ENCODE measurements around the gene CACTIN. TPM values are rescaled to one million over a fixed set of nuclear protein-coding genes. Genes with fewer than 3 reads are reported as not detected.

CACTIN gene
- total RNA-seq, 3 donors from 2014 or later (not counting 1 experiment from before 2014, with no cell fraction given): 33.6 to 42.2 (median 40.8) TPM

- ATAC-seq: no peak
- H3K36me3 Mint-ChIP-seq: no peaks in the 10 kb centered on the region
- no peaks in the 10 kb centered on the region for H3K9me3 Mint-ChIP-seq
- peaks cover 0 to 6% of the 10 kb centered on the region in 2 donors for H3K4me1 Mint-ChIP-seq
- no peaks in the 10 kb centered on the region for H3K9me3 ChIP-seq (ENCODE audit: control insufficient read depth, insufficient read depth, low read length)
- H3K4me1 ChIP-seq (ENCODE audit: control insufficient read depth, insufficient read depth, low read length): no peaks in the 10 kb centered on the region
- intact Hi-C loops (cut with micrococcal nuclease): no loop called here
- H3K27ac ChIP-seq (ENCODE audit: low read length): no peak overlapping the region
- DNase-seq: no peak
- H3K27ac Mint-ChIP-seq: no peak overlapping the region
- TF ChIP-seq CTCF (IDR thresholded peaks at IDR 0.05): no peak
- H3K27me3 Mint-ChIP-seq (ENCODE audit: low read depth in 2 of 2): no peaks in the 10 kb centered on the region
- H3K27me3 ChIP-seq (ENCODE audit: control insufficient read depth, insufficient read depth, low read length): no peaks in the 10 kb centered on the region
- WGBS (ENCODE audit: insufficient coverage): 94% methylated on average over 55 of the region's 55 CpGs
- H3K36me3 ChIP-seq (ENCODE audit: control insufficient read depth, insufficient read depth, low read length): peaks cover 16% of the 10 kb centered on the region
- no peak overlapping the region for H3K4me3 Mint-ChIP-seq
- no peak overlapping the region for H3K4me3 ChIP-seq (ENCODE audit: low read length)
Observed at GRCh38 chr19:3638208-3639193, 11.9 kb upstream of the CACTIN start.

- H3K27me3 ChIP-seq (ENCODE audit: control insufficient read depth, insufficient read depth, low read length): no peaks in the 10 kb centered on the region
- ATAC-seq (no peak), DNase-seq (no peak)
- no peaks in the 10 kb centered on the region for H3K9me3 ChIP-seq (ENCODE audit: control insufficient read depth, insufficient read depth, low read length)
- intact Hi-C loops (cut with micrococcal nuclease): no loop called here
- H3K4me1 Mint-ChIP-seq: peaks cover 0 to 6% of the 10 kb centered on the region in 2 donors
- H3K27me3 Mint-ChIP-seq (ENCODE audit: low read depth in 2 of 2): no peaks in the 10 kb centered on the region
- H3K27ac ChIP-seq (ENCODE audit: low read length): no peak overlapping the region
- H3K36me3 Mint-ChIP-seq: no peaks in the 10 kb centered on the region
- no peak overlapping the region for H3K4me3 ChIP-seq (ENCODE audit: low read length)
- no peaks in the 10 kb centered on the region for H3K4me1 ChIP-seq (ENCODE audit: control insufficient read depth, insufficient read depth, low read length)
- peaks cover 16% of the 10 kb centered on the region for H3K36me3 ChIP-seq (ENCODE audit: control insufficient read depth, insufficient read depth, low read length)
- no peak overlapping the region for H3K27ac Mint-ChIP-seq
- WGBS (ENCODE audit: insufficient coverage): 97% methylated on average over 23 of the region's 23 CpGs
- H3K9me3 Mint-ChIP-seq: no peaks in the 10 kb centered on the region
- no peak overlapping the region for H3K4me3 Mint-ChIP-seq
- no peak for TF ChIP-seq CTCF (IDR thresholded peaks at IDR 0.05)
Observed at GRCh38 chr19:3637621-3638020, 11.0 kb upstream of the CACTIN start.

GRCh38 chr19:3636962-3637361 lies 10.4 kb upstream of the CACTIN start:
- Histone ChIP-seq H3K9me3 (ENCODE audit: control insufficient read depth, insufficient read depth, low read length) (no peaks in the 10 kb centered on the region), H3K27me3 (ENCODE audit: control insufficient read depth, insufficient read depth, low read length) (no peaks in the 10 kb centered on the region), H3K4me3 (ENCODE audit: low read length) (no peak overlapping the region), H3K36me3 (ENCODE audit: control insufficient read depth, insufficient read depth, low read length) (peaks cover 18% of the 10 kb centered on the region), H3K4me1 (ENCODE audit: control insufficient read depth, insufficient read depth, low read length) (no peaks in the 10 kb centered on the region), H3K27ac (ENCODE audit: low read length) (no peak overlapping the region)
- no peak for TF ChIP-seq CTCF (IDR thresholded peaks at IDR 0.05)
- intact Hi-C loops (cut with micrococcal nuclease): no loop called here
- DNase-seq (no peak), ATAC-seq (no peak)
- Mint-ChIP-seq H3K4me1 (peaks cover 0 to 6% of the 10 kb centered on the region in 2 donors), H3K27me3 (ENCODE audit: low read depth in 2 of 2) (no peaks in the 10 kb centered on the region), H3K27ac (no peak overlapping the region), H3K36me3 (no peaks in the 10 kb centered on the region), H3K9me3 (no peaks in the 10 kb centered on the region), H3K4me3 (no peak overlapping the region)
- WGBS (ENCODE audit: insufficient coverage): 93% methylated on average over 20 of the region's 20 CpGs

All from natural killer cell (primary cell).